Endothelial cell of umbilical vein (primary cell): Measurements from ENCODE around the gene ERG. TPM values are rescaled to one million over a fixed set of nuclear protein-coding genes. Genes with fewer than 3 reads are reported as not detected.

Experiments
- BruUV-seq: library from RNA; stranded (reverse); fragments of 400-500 nt; replicated peaks from 2 replicates; lab custom pipeline; 2021; lab: Mats Ljungman, UMichigan
- CTCF ChIA-PET: fragments of 300-600, 350-600 bp; sonication (Branson Sonifier 250); formaldehyde crosslinking; loops from one replicate; lab custom pipeline; 2021; ENCODE audit warnings: antibody characterized with exemption, inconsistent platforms; lab: Charles Lee
- POLR2A ChIA-PET: fragments of 300-600, 350-600 bp; sonication (Branson Sonifier 250); formaldehyde crosslinking; loops from one replicate; lab custom pipeline; 2021; ENCODE audit warnings: antibody characterized with exemption, inconsistent platforms; lab: Charles Lee
- DNase-seq: peaks from one replicate; pipeline ENCODE4 v3.0.0-alpha.2; 2011; ENCODE audit warnings: low read depth, low spot score
- FAIRE-seq: peaks from 2 replicates; lab custom pipeline; 2011; peaks lifted over from hg19 to GRCh38; lab: Jason Lieb, UNC
- H2AFZ ChIP-seq: 2 replicates; pipeline ENCODE4 v1.6.0; 2012; ENCODE audit warnings: low read depth, low read length, control low read depth, inconsistent platforms
- H3K27ac ChIP-seq: 2 replicates; pipeline ENCODE4 v1.5.1; 2011; ENCODE audit warnings: low read depth, mild to moderate bottlenecking, control low read depth, low read length, moderate library complexity; ENCODE audit not compliant: insufficient read depth
- H3K27me3 ChIP-seq, 2 experiments: 2 replicates each; pipeline versions ENCODE4 v1.6.0 to v1.6.1; 2011; ENCODE audit warnings: low read length in 2 of 2, mixed read lengths in 1 of 2; ENCODE audit not compliant: control insufficient read depth in 2 of 2, insufficient read depth in 2 of 2
- H3K36me3 ChIP-seq, 2 experiments: 2 replicates in 1 of 2; 3 replicates in 1 of 2; pipeline ENCODE4 v1.5.1; 2011; ENCODE audit warnings: low read length in 2 of 2, mild to moderate bottlenecking in 1 of 2, moderate library complexity in 1 of 2; ENCODE audit not compliant: control insufficient read depth in 2 of 2, insufficient read depth in 2 of 2; ENCODE audit errors: extremely low read depth in 1 of 2
- H3K4me1 ChIP-seq: 3 replicates; pipeline ENCODE4 v1.5.1; 2011; ENCODE audit warnings: mild to moderate bottlenecking, low read length; ENCODE audit not compliant: control insufficient read depth, insufficient read depth; ENCODE audit errors: extremely low read depth
- H3K4me2 ChIP-seq: 2 replicates; pipeline ENCODE4 v1.6.1; 2011; ENCODE audit warnings: low read length, control low read depth, mixed read lengths; ENCODE audit not compliant: insufficient read depth
- H3K4me3 ChIP-seq, 3 experiments: fragments of 200-600 bp in 1 of 3; sonication (generic), shearing (Covaris generic) in 1 of 3; replicated peaks in 1 of 3; 2 replicates each; pipeline ENCODE4 v1.5.1; 2011 to 2016; ENCODE audit warnings: control low read depth in 3 of 3, low read length in 3 of 3, mild to moderate bottlenecking in 2 of 3, inconsistent platforms in 1 of 3, low read depth in 1 of 3, moderate library complexity in 1 of 3; ENCODE audit not compliant: insufficient read depth in 1 of 3
- H3K79me2 ChIP-seq: 2 replicates; pipeline ENCODE4 v1.6.0; 2012; ENCODE audit warnings: low read length, inconsistent platforms; ENCODE audit not compliant: control insufficient read depth, insufficient read depth
- H3K9ac ChIP-seq: replicated peaks from 2 replicates; pipeline ENCODE3; 2011; ENCODE audit warnings: low read length, control low read depth; ENCODE audit not compliant: insufficient read depth; ENCODE audit errors: extremely low read depth
- H3K9me1 ChIP-seq: replicated peaks from 3 replicates; pipeline ENCODE4 v1.6.0; 2011; ENCODE audit warnings: mild to moderate bottlenecking, low read length; ENCODE audit not compliant: control insufficient read depth, insufficient read depth; ENCODE audit errors: extremely low read depth
- H3K9me3 ChIP-seq: replicated peaks from 2 replicates; pipeline ENCODE4 v1.5.1; 2012; ENCODE audit warnings: low read length, inconsistent platforms; ENCODE audit not compliant: control insufficient read depth, insufficient read depth
- H4K20me1 ChIP-seq: replicated peaks from 2 replicates; pipeline ENCODE3; 2011; ENCODE audit warnings: mild to moderate bottlenecking, low read length; ENCODE audit not compliant: control insufficient read depth, insufficient read depth; ENCODE audit errors: extremely low read depth
- EZH2 ChIP-seq: IDR thresholded peaks from 2 replicates; pipeline ENCODE4 v1.6.1; 2012; ENCODE audit warnings: borderline replicate concordance, low read depth, mild to moderate bottlenecking, moderate library complexity, low read length, inconsistent platforms; ENCODE audit not compliant: severe bottlenecking
- FOS ChIP-seq: IDR thresholded peaks from 2 replicates; pipeline ENCODE4 v1.6.1; 2011; ENCODE audit warnings: mild to moderate bottlenecking, low read length, moderate library complexity, borderline replicate concordance; ENCODE audit not compliant: insufficient read depth
- GATA2 ChIP-seq: IDR thresholded peaks from 2 replicates; pipeline ENCODE4 v1.7.0; 2011; ENCODE audit warnings: low read depth, mild to moderate bottlenecking, moderate library complexity, mixed read lengths, low read length; ENCODE audit not compliant: insufficient read length, insufficient read depth
- JUN ChIP-seq: IDR thresholded peaks from 2 replicates; pipeline ENCODE4 v1.6.1; 2011; ENCODE audit warnings: borderline replicate concordance, low read depth; ENCODE audit not compliant: insufficient read length, insufficient read depth
- MYC ChIP-seq: IDR thresholded peaks from one replicate; pipeline ENCODE4 v1.6.1; 2011; ENCODE audit warnings: mild to moderate bottlenecking, low read depth, low read length
- POLR2A ChIP-seq: IDR thresholded peaks from 2 replicates; pipeline ENCODE4 v1.6.1; 2012; ENCODE audit warnings: low read depth, mild to moderate bottlenecking, control low read depth, low read length
- POLR2AphosphoS5 ChIP-seq: IDR thresholded peaks from 2 replicates; pipeline ENCODE4 v1.6.1; 2012; ENCODE audit warnings: low read depth, mild to moderate bottlenecking, control low read depth, low read length, moderate library complexity; ENCODE audit not compliant: insufficient read depth
- dilution Hi-C: fragments of 300-500 bp; cut with MboI; formaldehyde crosslinking; loops from one replicate; pipeline ENCODE4 v1.15.0; 2019; ENCODE audit warnings: low sequenced_read_pairs; ENCODE audit not compliant: extremely low pct_ligation_motif_present
- intact Hi-C: fragments of 100-400 bp; cut with micrococcal nuclease; formaldehyde crosslinking; loops from one replicate; pipeline ENCODE4 v1.10.0; 2022
- polyA plus RNA-seq, 4 experiments: library from polyadenylated mRNA; depleted of rRNA in 3 of 4; stranded (reverse) in 3 of 4; unstranded in 1 of 4; fragments of >200 nt; gene quantifications; 2 replicates each; pipeline versions ENCODE4 v1.2.1 to v1.2.3, GENCODE V29; 2011 to 2012; ENCODE audit warnings: missing spikeins in 1 of 4
- total RNA-seq: library from RNA; stranded (reverse); gene quantifications from 2 replicates; pipeline ENCODE4 v1.2.3, GENCODE V29; 2021
- TF ChIP-seq, protein P1 (sequence below), 2 donors: IDR thresholded peaks; 1 replicate in 1 of 2; 2 replicates in 1 of 2; pipeline ENCODE4 v1.5.1; 2011; ENCODE audit warnings: low read length in 2 of 2, mild to moderate bottlenecking in 2 of 2, moderate library complexity in 2 of 2, control low read depth in 1 of 2, inconsistent platforms in 1 of 2, low read depth in 1 of 2; ENCODE audit not compliant: insufficient read depth in 1 of 2; ENCODE audit errors: extremely low read depth in 1 of 2
- TF ChIP-seq, protein P2 (sequence below): IDR thresholded peaks from 2 replicates; pipeline ENCODE4 v1.6.1; 2011; ENCODE audit not compliant: insufficient read depth, insufficient read length

Gene ERG
- total and polyA plus RNA-seq, 2 donors (not counting 3 experiments of a cell fraction or from before 2014, with no cell fraction given), result 173 to 210 TPM

DNA sequence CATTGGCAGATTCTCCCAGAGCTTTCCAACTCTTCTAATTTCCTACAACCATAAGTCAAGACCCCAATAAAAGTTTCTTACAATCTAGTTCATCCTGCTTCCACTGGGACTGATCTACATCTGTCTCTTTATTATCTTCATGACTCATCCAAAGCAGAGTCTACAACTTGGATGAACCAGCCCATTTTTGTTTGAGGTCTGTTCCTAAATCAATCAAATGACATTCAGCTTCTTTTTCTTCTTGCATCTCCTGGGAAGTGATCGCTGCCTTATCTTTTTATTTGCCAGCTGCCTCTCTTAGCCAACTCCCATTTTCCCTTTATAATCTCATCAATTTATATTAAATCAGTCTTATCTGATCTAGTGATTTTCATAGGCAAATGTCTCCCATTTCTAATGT, 105.6 kb downstream of the ERG start:
- peaks cover 19 to 27% of the 10 kb centered on the region in 2 experiments for H3K36me3 ChIP-seq
- no peak overlapping the region for H3K27ac ChIP-seq
- TF ChIP-seq POLR2AphosphoS5 (no peak), MYC (no peak), FOS (no peak), EZH2 (no peak), POLR2A (no peak), JUN (no peak), GATA2 (no peak)
- TF ChIP-seq, protein P1, sequence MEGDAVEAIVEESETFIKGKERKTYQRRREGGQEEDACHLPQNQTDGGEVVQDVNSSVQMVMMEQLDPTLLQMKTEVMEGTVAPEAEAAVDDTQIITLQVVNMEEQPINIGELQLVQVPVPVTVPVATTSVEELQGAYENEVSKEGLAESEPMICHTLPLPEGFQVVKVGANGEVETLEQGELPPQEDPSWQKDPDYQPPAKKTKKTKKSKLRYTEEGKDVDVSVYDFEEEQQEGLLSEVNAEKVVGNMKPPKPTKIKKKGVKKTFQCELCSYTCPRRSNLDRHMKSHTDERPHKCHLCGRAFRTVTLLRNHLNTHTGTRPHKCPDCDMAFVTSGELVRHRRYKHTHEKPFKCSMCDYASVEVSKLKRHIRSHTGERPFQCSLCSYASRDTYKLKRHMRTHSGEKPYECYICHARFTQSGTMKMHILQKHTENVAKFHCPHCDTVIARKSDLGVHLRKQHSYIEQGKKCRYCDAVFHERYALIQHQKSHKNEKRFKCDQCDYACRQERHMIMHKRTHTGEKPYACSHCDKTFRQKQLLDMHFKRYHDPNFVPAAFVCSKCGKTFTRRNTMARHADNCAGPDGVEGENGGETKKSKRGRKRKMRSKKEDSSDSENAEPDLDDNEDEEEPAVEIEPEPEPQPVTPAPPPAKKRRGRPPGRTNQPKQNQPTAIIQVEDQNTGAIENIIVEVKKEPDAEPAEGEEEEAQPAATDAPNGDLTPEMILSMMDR (IDR thresholded peaks at IDR 0.05; ENCODE audit: extremely low read depth in 1 of 2, insufficient read depth in 1 of 2, low read depth in 1 of 2, low read length in 2 of 2), result no peak
- TF ChIP-seq, protein P2, sequence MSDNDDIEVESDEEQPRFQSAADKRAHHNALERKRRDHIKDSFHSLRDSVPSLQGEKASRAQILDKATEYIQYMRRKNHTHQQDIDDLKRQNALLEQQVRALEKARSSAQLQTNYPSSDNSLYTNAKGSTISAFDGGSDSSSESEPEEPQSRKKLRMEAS, result no peak
- POLR2A ChIA-PET, result no interaction called here
- H3K9me1 ChIP-seq, result no peaks in the 10 kb centered on the region
- no peak overlapping the region for H3K4me3 ChIP-seq
- FAIRE-seq (no peak), DNase-seq (no peak)
- no peak overlapping the region for H3K4me2 ChIP-seq
- peaks cover 49% of the 10 kb centered on the region for H3K4me1 ChIP-seq
- H4K20me1 ChIP-seq, result no peaks in the 10 kb centered on the region
- dilution Hi-C loops (no loop called here), intact Hi-C loops (no loop called here)
- no peaks in the 10 kb centered on the region for H3K27me3 ChIP-seq
- no TSS peak for BruUV-seq
- no peaks in the 10 kb centered on the region for H3K9me3 ChIP-seq
- peaks cover 6% of the 10 kb centered on the region for H3K79me2 ChIP-seq
- H3K9ac ChIP-seq, result no peak overlapping the region
- H2AFZ ChIP-seq, result no peak overlapping the region
- CTCF ChIA-PET, result interaction anchor here (0.6 kb wide), 1 partner anchor 81 kb away, joined by 3 read pairs; no protein-coding TSS in a partner anchor
